GM10266 (cell line): Measurements from ENCODE around the gene DNAJC21.

Experiments
- DNase-seq: peaks from one replicate; pipeline ENCODE4 v3.0.0; 2012; ENCODE audit errors: extremely low spot score
- CTCF ChIP-seq: IDR thresholded peaks from 2 replicates; pipeline ENCODE4 v1.5.1; 2012; ENCODE audit warnings: mild to moderate bottlenecking, low read depth; ENCODE audit not compliant: control insufficient read depth, insufficient read depth; ENCODE audit errors: missing control alignments

Gene DNAJC21

GRCh38 chr5:34895641-34896419, 33.5 kb upstream of the DNAJC21 start:
- no peak for TF ChIP-seq CTCF
- no peak for DNase-seq

GRCh38 chr5:34897646-34898045, 31.7 kb upstream of the DNAJC21 start:
- TF ChIP-seq CTCF = no peak
- no peak for DNase-seq

- peak; percentile 83 for TF ChIP-seq CTCF
- peak; percentile 48 for DNase-seq
These were observed 31.0 kb upstream of the DNAJC21 start for GRCh38 chr5:34898258-34898895.

GRCh38 chr5:34899066-34899465, 30.3 kb upstream of the DNAJC21 start:
- TF ChIP-seq CTCF = no peak

GRCh38 chr5:34900652-34901051, 28.7 kb upstream of the DNAJC21 start:
- DNase-seq = no peak
- TF ChIP-seq CTCF = no peak

More at GRCh38 chr5:34899066-34899465, 30.3 kb upstream of the DNAJC21 start:
- no peak for DNase-seq

GRCh38 chr5:34903260-34903659, 26.1 kb upstream of the DNAJC21 start:
- TF ChIP-seq CTCF = no peak
- no peak for DNase-seq

GRCh38 chr5:34905564-34905963, 23.8 kb upstream of the DNAJC21 start:
- peak; percentile 16 for TF ChIP-seq CTCF
- no peak for DNase-seq
